Astrocyte of the spinal cord (primary cell): ENCODE data around the gene EGFL7.

Experiments
- DNase-seq: peaks from one replicate; pipeline ENCODE4 v3.0.0; 2011; ENCODE audit warnings: low read depth, low spot score
- H3K4me3 ChIP-seq: 2 replicates; pipeline ENCODE4 v1.5.1; 2011; ENCODE audit warnings: low read depth, mild to moderate bottlenecking, low read length, moderate library complexity
- in situ Hi-C: cut with HindIII; loops from 2 replicates; pipeline ENCODE4 v1.10.0; 2017; ENCODE audit warnings: low sequenced_read_pairs
- TF ChIP-seq, protein P1 (sequence below): IDR thresholded peaks from 2 replicates; pipeline ENCODE4 v1.5.1; 2012; ENCODE audit warnings: low read depth, mild to moderate bottlenecking, low read length, inconsistent platforms

Gene EGFL7

DNA sequence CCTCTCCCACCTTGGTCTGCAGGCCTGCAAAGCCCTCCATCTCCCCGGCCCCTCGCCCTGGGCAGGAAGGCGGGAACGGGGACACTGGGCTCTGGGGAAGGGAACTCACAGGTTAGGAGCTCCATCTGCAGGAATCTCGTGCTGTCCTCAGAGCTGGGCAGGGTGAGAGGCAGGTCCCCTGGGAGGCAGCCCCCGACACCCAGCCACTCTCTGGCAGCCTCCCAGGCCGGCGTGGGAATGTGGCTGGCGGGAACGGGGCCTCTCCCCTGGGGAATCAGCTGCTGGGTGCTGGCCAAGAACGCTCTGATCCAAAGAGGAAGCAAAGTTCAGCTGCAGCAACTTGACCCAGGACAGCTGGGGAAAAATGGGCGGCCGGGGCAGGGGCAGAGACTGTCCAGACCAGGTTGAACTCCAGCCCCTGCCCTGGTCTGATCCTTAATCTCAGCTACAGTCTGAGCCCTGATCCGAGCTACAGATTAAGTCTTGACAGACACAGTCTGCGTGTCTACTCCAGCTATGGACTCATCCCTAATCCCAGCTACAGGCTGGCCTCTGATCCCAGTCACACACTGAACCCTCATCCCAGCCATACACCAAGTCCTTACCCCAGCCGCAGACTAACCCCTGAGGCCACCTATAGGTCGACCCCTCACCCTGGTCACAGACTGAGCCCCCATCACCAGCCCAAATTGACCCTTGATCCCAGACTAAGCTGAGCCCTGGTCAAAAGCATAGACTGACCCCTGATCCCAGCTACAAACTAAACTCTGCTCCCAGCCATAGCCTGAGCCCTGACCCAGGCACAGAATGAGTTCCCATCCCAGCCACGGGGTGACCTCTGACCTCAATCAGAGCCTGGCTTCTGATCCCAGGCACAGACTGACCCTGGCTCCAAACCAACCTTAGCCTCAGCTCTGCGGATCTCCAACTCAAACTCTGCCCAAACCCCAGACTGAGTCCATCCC is 37.3 kb upstream of the EGFL7 start:
- peak; percentile 43 for DNase-seq
- in situ Hi-C loops, result no loop called here
- TF ChIP-seq, protein P1, sequence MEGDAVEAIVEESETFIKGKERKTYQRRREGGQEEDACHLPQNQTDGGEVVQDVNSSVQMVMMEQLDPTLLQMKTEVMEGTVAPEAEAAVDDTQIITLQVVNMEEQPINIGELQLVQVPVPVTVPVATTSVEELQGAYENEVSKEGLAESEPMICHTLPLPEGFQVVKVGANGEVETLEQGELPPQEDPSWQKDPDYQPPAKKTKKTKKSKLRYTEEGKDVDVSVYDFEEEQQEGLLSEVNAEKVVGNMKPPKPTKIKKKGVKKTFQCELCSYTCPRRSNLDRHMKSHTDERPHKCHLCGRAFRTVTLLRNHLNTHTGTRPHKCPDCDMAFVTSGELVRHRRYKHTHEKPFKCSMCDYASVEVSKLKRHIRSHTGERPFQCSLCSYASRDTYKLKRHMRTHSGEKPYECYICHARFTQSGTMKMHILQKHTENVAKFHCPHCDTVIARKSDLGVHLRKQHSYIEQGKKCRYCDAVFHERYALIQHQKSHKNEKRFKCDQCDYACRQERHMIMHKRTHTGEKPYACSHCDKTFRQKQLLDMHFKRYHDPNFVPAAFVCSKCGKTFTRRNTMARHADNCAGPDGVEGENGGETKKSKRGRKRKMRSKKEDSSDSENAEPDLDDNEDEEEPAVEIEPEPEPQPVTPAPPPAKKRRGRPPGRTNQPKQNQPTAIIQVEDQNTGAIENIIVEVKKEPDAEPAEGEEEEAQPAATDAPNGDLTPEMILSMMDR, result peak; percentile 65
- H3K4me3 ChIP-seq, result no peak overlapping the region

DNA sequence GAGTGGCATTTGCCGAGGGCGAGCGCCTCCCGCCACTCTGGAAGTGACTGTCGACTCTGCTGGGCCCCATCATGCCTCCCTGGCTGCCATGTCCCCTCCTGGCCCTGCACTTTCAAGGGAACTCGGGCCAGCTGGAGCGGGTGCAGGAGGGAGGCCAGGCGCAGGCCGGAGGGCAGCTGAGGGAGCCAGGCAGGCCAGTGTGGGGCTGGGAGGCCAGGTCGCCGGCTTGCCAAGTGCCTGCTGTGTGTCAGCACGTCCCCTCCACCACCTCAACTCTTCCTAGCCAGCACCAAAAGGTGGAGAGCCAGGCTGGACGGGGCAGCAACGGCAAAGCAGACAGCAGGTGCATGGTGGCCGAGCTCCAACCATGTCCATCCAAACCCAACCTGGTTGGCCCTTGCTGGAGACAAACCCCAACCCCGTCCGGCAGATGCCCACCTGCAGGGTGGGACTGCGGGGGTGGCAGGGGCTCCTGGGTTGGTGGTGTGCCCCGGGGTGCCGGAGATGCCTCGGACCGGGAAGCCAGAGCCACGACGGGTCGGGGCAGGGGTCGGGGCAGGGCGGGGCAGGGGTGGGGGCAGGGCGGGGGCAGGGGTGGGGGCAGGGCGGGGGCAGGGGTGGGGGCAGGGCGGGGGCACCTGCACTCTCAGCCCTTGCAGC is 36.5 kb upstream of the EGFL7 start:
- TF ChIP-seq, protein P1, result no peak
- in situ Hi-C loops, result no loop called here
- no peak overlapping the region for H3K4me3 ChIP-seq
- no peak for DNase-seq

DNA sequence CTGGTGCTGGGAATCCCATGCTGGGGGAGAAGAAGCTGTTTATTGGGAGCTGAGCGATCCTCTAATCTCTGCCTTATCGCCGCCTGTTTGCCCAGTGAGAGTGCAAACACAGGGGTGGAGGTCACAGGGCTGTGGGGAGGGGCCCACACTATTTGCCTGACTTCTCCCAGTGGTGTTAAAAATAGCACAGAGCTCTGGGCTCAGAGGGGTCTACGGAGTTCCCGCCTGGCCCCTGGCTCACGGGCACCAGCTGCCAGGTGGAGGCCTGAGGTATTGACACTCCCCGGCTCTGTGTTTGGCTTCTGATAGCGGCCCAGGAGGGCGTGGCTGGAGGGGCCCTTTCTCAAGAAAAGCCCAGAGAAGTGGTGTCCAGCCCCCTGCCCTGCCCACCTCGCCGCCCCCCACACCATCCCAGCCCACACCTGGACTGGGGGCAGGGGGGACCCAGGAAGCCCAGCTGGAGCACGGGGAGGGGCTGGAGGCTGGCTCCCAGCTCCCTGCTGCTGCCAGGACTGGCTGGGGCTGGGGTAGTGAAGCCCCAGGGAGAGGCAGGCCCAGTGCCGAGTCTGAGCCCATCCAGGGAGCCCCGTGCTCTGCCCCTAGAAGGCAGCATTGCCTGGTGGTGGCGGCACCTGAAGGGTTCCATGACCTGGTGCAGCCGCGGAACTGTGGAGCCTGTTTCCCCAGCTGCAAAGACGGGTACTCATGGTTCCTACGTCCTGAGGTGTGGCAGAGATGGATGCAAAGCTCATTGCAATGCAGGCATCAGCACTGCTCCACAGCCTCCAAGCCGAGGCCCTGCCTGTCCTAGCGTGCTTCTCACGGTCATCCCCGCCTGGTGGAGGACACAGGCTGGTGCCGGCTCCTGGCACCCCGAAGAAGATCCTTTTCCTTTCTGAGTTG is 35.7 kb upstream of the EGFL7 start:
- TF ChIP-seq, protein P1, result no peak
- in situ Hi-C loops, result no loop called here
- no peak overlapping the region for H3K4me3 ChIP-seq
- DNase-seq, result no peak

DNA sequence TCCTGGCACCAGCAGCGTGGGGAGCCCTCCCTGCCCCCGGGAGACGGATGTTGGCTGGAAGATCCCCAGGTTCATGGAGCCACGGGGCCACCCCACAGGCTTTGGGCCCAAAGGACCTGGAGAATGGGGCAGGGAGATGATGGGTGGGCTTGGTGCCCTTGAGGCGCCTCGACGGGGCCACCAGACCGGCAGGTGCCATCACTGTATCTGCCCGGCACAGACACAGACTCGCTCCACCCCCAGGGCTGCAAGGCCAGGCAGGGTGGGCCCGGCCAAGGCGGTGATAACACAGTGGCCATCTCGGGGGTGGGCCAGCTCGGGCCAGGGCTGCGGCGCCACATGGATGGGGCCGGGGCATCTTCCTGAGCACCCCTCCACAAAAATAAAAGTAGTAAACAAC is 35.0 kb upstream of the EGFL7 start:
- in situ Hi-C loops, result no loop called here
- TF ChIP-seq, protein P1, result no peak
- H3K4me3 ChIP-seq, result no peak overlapping the region

DNA sequence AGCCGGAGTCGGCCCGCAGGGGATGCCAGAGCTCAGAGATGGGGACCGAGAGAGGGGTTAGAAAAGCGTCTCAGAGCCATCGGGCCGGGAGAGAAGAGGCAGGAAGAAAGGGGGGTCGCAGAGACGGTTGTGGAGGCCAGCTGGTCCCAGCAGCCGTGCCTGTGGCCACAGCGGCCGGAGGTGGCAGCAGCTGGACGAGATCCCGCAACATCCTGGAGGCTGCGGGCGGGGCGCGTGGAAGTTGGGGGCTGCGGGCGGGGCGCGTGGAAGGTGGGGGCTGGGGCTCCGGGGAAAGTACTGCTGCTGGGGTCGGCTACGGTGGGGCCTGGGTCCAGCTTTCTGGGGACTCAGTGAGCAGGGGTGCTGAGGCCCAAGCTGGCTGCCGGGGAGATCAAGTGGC is 34.4 kb upstream of the EGFL7 start:
- TF ChIP-seq, protein P1, result no peak
- in situ Hi-C loops, result no loop called here
- H3K4me3 ChIP-seq, result no peak overlapping the region
- DNase-seq, result no peak

More for the DNA sequence above, 35.0 kb upstream of the EGFL7 start:
- DNase-seq, result no peak
